Non-pigmented ciliary epithelial cell (primary cell): ENCODE measurements around the gene SLIT1.

Experiments
- DNase-seq: peaks from one replicate; pipeline ENCODE4 v3.0.0-alpha.2; 2010; ENCODE audit warnings: low read depth

The SLIT1 gene

DNA sequence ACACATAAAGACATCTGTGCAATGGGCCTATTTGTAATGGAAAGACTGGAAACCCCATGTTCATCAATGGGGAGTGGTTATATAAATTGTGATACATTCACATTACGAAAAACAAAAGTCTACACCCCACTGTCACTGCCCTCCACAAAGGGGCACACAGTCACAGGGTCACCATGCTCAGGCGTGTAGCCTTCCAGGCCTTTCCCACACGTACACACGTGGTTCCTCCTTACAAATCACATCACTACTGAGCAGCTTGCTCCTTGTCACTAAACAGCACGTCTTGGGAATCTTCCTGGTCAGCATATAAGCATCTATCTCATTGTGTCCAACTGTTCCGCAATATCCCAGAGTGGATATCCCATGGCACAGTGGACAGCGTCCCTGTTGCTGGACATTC is 163.1 kb downstream of the SLIT1 start:
- no peak for DNase-seq

- no peak for DNase-seq
Measured at GRCh38 chr10:97020452-97021400, 165.0 kb downstream of the SLIT1 start.

DNA sequence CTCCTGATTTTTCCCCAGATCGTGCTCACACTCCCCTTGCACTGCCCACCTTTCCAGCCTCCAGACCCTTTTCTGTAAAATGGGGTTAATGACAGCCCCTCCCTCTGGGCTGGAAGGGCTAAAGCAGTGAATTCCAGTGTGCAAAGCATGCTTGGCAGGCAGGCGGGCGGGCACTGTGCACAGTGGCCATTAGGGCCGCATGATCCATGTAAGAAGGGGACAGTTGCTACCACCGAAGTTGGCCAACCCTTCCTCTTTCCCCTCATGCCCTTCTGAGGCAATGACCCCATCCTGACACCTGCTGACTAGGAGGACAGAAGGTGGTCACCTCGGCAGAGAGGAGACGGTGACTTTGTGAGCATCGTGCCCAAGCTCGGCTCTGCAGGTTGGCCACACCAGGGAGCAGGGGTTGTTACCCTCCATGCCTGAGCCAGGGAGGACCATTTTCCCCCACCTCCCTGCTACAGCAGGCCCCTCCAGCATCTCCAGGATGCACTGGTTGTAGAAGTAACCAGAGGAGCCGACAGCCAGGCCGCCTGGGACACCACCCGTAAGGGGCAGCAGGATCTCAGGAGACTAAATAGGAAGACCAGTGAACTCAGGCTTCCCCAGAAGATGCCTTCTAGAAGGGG is 166.4 kb downstream of the SLIT1 start:
- DNase-seq: no peak

DNA sequence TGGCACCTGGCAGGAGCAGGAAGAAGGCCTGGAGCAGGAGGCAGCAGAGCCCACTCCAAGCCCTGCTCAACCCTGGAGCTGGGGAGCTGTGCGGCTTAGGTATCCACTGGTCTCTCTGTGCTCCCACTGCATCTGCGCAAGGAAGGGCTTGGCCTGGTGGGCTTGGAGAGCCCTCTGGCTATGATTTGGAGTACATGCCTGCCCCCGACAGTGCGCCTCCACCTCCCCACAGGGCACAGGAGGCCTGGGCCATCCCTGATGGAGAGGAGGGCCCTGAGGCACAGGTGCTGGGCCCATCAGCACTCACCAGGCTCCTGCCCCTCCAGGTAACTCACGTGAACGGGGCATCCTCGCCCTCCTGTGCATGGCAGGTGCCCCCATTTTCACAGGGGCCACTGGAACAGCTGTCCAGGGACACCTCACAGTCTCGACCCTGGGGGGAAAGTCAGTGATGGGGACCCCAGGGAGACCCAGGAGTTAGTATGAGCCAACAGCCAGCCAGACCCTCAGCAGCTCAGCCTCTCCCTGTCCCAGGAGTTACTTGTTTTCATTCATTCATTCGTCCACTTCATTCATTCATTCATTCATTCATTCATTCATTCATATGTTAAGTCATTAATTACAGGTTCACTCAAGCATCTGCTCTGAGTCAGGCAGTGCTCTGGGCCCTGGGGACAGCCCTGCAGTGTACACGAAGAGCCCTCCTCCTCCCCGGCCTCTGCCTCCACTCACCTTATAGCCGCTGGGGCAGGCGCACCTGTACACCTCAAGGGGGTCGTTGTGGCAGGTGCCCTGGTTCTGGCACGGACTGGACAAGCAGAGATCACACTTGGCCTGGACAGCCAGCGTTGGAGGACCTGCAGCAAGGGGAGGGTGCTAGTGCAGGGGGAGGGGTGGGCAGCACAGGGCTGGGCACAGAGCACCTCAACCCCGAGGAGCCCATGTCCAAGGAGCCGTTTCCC is 167.2 kb downstream of the SLIT1 start:
- no peak for DNase-seq

GRCh38 chr10:97017474-97017903 is 168.3 kb downstream of the SLIT1 start:
- no peak for DNase-seq

GRCh38 chr10:97016728-97017473 is 168.9 kb downstream of the SLIT1 start:
- no peak for DNase-seq

DNA sequence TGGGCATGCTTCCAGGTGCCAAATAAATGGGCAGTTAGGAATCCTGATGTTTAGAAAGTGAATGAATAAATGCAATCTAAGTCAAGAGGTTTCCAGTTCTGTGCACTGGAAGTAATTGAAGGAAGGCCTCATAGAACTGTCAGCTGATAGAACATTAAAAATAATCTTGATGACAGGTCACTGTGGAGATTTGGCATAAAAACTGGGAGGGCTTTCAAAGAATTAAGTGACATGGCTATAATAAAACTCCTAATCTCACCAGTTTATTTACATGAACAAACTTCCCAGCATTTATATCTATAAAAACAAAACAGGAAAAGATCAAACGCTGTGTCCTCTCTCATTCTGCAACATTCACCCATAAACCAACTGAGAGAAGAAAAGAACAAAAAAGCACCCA is 170.5 kb downstream of the SLIT1 start:
- DNase-seq: no peak

DNA sequence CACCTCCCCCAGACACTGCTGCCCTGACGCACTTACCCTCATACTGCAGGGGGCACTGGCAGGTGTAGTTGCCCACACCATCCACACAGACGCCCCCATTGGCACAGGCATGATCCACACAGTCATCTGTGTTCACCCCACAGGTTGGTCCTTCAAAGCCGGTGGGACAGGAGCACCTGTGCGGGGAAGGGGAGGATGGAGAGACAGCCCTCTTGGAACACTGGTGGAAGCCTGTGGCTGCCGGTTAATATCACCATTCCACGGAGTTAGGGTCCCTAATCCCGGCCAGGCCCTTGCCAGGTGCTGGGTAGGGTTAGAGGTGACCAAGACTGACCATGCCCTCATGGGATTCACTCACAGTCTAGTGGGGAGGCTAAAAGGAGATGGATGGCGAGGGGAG is 171.8 kb downstream of the SLIT1 start:
- no peak for DNase-seq

DNA sequence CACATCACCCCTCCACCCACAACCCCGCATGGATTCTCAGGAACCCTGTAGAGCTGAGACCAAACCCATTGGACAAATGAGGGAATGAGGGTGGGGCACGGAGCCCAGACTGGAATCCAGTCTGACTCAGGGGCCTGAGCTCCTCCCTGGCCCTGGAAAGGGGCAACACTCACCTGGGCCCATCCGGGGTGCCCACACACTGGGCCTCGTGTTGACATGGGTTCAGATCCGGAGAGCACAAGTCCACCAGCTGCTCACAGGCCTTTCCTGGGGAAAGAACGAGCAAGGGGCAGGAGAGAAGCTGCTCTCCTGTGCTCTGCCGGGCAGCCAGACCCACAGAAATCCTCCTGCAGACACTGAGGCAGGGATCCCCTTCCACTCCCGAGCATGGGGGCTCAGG is 172.2 kb downstream of the SLIT1 start:
- no peak for DNase-seq

DNA sequence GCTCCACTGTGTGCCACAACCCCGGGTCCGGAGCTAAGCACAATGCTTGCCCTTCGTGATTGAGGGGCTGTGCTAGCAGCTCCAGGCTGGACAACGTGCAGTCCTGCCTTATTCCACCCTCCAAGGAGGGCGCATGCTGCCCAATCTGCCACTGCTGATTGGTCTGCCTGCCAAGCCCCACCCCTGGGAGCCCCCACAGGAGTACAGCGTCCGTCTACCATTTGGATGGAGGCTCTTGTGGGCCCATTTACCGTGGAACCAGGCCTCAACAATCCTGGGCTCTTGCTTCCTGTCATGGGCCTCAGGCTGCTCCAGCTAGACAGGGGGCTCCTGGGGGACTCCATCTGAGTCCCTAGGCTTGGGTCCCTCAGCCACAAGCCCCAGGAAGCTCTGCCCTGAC is 173.3 kb downstream of the SLIT1 start:
- no peak for DNase-seq

DNA sequence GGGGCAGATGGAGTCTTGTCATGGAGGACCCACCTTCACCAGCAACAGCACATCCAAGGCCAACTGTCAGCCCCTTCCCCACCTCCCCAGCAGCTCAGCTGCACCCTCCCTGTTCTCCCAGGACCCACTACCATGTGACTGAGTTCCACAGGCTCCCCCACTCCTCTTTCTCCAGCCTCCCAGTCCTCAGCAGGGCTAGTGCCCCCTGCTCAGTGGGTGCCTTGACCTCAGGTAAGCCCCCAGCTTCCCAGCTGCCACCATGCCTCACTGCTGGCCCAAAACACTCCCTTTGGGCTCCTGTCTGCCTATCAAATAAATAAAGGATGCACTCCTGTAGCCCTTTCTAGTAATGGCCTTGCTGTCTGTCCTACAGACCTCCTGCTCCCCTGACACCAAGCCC is 174.4 kb downstream of the SLIT1 start:
- DNase-seq: no peak

DNA sequence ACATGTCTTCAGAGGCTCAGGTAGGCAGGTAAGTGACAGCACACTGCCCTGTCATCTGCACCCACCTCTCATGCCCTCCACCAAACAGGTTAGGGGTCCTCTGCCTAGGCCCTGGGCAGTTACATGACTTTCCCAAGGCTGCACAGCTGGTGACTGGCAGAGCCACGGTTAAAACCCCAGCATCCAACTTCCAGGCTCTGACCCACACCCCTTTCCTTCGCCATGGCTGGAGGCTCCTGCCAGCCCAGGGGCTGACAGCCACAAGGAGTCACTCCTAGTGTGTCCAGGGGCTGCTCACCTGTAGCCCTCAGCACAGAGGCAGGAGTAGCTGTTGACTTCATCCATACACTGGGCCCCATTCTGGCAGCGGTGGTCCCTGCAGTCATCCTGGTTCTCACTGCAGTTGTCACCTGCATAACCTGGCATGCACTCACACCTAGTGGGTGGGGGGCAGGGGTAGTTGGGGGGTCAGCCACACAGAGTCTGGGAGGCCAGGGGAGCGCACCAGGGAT is 175.0 kb downstream of the SLIT1 start:
- DNase-seq: no peak

DNA sequence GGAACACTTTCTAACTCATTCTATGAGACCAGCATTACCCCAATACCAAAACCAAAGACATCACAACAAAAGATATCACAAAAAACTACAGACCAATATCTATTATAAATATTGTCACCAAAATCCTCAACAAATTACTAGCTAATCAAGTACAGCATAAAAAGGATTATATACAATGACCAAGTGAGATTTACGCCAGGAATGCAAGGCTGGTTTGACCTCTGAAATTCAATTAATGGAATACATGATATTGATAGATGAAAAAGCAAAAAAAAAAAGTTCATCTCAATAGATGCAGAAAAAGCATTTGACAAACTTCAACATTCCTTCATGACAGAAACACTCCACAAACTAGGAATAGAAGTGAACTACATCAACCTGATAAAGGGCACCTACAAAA is 178.3 kb downstream of the SLIT1 start:
- no peak for DNase-seq

DNA sequence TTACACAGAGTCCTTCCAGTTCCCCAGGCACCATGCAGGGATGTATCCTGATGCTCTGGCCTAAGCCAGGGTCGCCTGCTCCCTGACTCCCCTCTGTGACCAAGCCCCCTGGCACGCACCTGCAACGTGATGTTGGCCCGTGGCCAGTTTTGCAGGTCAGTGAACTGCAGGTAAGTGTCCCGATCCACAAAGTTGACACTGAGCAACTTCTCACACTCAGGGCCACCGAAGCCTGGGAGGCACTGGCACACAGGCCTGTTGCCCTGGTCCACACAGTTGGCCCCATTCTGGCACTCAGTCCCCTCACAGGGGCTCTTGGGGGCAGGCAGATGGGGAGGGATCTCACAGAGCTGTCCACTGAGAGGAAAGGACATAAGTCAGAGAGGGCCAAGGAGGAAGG is 179.4 kb downstream of the SLIT1 start:
- DNase-seq: no peak

GRCh38 chr10:97005349-97005748 is 180.4 kb downstream of the SLIT1 start:
- no peak for DNase-seq

DNA sequence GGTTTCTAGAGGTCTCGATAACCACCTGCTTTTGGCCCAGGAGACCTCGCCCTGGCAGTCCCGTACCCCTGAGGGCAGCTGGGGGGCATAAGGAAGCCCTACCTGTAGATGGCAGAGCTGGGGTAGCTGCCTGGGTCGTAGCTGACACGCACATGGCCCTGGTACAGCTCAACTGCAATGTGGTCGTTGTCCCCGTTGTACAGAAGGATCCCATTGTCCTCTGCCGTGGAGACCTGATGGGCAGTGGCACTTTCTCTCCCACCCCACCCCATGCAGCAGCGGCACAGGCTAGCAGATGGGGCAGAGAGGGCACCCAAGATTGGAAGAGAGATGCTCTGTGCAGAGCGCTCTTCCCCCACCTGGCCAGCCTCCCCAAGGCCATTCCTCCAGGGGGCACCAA is 181.2 kb downstream of the SLIT1 start:
- no peak for DNase-seq

GRCh38 chr10:97003804-97004201 is 182.0 kb downstream of the SLIT1 start:
- DNase-seq: no peak

- DNase-seq: no peak
Measured at GRCh38 chr10:97003151-97003803, 182.5 kb downstream of the SLIT1 start.

- no peak for DNase-seq
Measured at GRCh38 chr10:97002670-97003069, 183.1 kb downstream of the SLIT1 start.

- no peak for DNase-seq
Measured at GRCh38 chr10:97001183-97001991, 184.4 kb downstream of the SLIT1 start.
